Activated CD4-positive, alpha-beta T cell treated with anti-CD3 and anti-CD28 coated beads, Interleukin-2, Interleukin-4, amounts not matched to agents 100 ng/mL and 50 ng/mL, durations not matched to agents 16 hours and 8 hours (primary cell): ENCODE results near the gene TMEM132E.

Experiments used
- DNase-seq: peaks from one replicate; pipeline ENCODE4 v3.0.0-alpha.2; 2020; ENCODE audit warnings: low spot score

TMEM132E gene

GRCh38 chr17:34665819-34666763 lies 86.7 kb downstream of the TMEM132E start:
- no peak for DNase-seq

DNA sequence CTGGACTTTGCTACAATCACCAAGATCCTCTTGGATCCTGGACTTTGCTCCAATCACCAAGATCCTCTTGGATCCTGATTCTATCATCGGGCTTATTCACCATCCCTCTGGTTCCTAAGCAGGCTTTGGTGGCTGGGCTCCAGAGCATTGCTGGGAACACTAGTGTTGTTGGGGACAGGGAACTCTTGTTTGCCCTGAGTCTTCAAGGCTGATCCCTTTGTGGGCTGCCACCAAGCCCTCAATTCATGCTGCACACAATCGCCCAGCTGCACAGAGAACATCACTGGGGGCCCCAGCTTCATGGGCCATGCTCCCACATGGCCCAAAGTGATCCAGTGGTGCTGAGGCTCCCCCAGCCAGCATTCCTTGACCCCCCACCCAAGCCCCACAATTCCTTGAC lies 88.3 kb downstream of the TMEM132E start:
- DNase-seq, result no peak

DNA sequence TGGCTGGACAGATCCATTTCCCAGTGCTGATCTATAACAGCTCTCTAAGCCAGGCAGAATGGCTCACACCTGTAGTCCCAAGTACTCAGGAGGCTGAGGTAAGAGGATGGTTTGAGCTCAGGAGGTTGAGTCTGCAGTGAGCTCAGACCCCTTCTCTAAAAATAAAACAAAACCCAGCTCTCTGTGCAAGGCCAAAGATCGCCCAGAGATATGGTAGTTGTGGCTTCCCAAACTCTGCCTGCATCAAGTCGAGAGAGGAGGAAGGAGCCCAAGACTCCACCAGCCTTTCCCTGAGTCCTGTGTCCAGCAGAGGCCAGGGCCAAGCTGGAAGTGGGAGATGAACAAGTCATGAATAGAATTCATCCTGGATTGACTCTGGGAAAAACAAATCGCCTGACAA lies 88.8 kb downstream of the TMEM132E start:
- DNase-seq, result no peak

- no peak for DNase-seq
Observed at GRCh38 chr17:34669511-34669910, 90.1 kb downstream of the TMEM132E start.

DNA sequence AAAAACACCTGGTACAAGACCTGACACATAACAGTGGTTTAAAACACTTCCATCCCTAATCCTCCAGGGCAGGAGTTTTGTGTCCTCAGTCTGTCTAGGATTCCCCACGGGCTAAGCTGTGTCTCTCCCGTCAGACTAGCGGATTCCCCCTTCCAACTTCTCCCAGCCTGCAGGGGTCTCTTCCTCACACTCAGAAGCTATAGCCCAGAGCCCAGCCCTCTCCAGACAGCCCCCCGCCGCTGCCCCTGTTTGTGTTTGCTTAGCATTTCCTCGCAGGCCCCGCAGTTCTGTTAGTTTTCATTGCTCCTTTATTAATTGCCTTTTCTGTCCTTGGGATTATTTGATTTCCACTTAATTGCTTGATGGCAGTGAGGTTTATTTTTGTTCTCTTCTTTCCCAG lies 91.2 kb downstream of the TMEM132E start:
- DNase-seq, result no peak

DNA sequence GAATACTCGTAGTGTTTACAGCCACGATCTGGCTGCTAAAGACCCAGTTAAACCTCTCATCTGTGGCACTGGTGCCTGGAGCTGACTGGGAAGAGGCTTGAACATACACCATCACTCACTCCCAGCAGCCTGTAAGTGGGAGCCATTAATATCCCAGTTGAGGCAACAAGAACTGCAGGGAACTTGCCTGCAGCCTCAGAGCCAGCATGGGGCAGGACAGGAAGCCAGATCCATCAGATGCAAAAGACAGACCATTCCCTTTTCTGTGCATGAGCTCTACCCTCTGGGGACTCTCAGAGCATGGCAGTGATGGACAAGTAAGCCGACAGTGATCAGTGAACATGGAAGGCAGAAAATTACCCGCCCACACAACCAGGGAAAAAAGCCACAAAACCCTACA lies 91.8 kb downstream of the TMEM132E start:
- DNase-seq, result no peak

DNA sequence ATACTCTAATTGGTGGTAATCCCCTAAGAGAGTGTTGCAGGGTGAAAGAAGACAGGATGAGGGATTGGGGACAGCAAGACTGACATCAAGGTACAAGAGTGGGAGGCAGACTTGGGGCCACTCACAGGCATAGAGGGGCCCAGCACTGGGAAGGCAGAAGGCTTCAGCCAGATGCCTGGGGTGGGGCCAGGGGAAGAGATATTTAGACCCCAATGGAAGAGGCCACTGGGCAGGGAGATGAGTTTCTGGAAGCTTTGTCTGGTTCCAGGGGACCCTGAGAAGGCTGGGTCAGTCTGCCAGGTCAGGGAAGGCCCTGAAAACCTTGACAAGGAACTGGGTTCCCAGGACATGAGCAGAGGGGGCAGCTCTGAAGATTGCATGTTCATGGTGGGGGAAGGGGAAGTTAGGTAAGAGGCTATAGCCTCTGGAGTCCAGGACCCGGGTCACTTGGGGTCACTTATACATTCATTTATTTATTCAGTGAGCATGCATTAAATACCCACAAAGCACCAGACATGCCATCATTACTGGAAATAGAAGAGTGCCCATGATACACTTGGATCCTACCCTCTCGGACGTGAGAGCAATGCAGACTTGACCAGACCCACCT lies 92.9 kb downstream of the TMEM132E start:
- DNase-seq, result no peak

GRCh38 chr17:34673516-34673915 lies 94.1 kb downstream of the TMEM132E start:
- no peak for DNase-seq

DNA sequence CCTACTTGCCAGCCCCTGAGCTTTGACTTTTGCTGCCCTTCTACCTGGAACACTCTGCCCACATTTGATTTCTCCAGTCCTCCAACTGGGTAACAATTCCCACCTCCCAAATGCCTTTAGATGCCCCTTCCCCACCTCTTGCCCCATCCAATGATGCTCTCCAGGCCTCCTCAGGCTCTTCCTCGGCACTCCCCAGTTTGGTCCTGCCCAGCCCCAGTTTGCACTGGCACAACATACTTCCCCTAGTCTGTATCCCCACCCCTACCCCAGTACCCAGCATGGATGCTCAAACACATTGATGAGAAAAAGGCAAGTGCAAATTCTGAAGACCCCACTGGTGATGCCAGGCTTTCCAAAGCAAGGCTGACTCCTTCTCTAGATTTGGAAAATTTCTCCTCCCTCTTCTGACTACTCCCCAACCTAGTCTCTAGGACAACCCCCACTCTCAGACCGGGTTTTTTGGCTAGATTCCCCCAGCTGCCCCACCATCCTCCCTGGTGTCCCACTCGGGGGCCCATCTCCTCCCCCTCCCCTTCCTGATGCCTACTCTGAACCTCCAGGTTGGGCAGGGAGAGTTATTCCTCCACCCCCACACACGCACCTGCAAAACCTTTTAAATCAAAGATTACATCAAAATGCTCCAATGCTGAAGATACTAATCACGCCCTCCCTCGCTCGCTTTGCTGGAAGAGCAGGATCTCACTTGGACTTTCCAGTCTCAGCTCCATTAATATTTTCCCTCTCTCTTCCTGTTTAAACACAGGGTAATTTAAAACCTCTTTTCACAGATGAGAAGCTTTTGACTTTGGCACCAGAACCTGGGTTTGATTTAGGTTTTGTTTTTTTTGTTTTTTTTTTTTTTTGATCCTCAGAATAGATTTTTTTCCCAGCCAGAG lies 94.9 kb downstream of the TMEM132E start:
- DNase-seq, result no peak

DNA sequence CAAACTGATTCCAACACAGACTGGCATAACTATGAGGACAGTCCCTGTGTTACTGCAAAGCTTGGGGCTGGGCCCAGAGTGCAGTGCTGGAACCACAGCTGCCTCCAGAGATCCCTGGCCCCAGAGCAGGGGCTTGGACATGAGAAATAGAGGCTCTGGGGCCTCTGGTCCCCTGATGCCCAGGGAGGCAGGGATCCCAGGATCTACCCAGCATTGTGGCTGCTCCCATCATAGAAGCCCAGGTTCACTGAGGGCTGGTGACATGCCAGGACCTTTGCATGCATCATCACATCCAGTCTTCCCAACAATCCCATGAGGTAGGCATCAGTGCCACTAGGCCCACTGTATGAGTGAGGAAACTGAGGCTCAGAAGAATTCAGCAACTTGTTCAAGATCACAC lies 95.8 kb downstream of the TMEM132E start:
- DNase-seq, result no peak

DNA sequence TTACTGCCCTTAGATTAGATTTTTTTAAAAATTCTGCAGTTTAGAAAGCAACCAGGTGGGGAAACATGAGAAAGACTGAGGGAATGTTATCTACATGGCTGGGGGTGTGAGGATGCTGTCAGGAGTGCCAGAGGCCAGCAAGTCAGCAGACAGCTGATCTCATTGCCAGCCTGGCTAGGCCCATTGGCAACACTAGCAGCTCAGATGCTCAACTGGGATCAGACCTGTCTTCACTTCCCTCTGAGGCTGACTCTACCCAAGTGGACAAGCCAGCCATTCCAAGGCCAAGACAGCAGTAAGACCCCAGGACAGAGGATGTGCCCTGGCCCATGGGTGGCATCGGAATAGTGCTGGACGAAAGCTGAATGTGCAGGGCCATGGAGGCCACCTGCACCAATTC lies 96.2 kb downstream of the TMEM132E start:
- no peak for DNase-seq

DNA sequence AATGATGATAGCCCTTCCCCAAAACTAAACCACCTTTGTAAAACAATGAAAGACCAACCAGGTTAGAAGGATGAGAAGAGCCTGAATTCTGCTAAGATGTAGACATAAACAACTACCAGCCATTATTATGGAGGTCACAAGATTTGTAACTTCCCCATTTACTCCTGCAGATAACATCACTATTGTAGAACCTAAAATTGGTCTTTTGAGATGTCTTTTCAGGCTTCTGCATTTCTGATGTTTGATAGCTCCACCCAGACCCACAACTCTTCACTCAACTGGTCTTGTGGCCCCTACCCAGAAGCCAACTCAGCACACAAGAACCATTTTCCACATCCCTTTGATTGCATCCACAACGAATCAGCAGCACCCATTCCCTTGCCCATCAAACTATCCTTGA lies 100.8 kb downstream of the TMEM132E start:
- no peak for DNase-seq

GRCh38 chr17:34682305-34682704 lies 102.9 kb downstream of the TMEM132E start:
- DNase-seq, result no peak

DNA sequence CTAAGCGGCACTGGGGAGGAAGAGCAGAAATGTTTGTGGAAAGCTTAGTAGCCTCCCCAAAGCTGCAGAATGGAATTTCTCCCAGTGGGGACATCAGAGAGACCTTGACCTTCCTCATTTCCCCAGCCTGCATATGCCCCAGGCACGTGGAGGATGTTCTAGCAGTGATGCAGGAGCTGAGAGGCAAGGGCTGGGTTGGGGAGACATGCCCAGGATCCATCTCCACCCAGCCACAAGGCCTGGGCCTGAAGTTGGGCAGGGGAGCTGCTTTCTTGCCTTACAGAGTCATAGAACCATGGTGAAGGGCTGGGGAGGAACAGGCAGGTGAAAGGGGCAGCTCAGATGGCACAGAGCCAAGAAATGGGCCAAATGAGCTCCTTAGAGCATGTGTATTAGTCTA lies 104.0 kb downstream of the TMEM132E start:
- no peak for DNase-seq
